ENCODE results near the gene CSF3. TPM values are rescaled to one million over a fixed set of nuclear protein-coding genes. Genes with fewer than 3 reads are reported as not detected.

CSF3 gene
- total RNA-seq, 1 experiment from 2014 or later, result not detected

- RAD21 ChIA-PET (ENCODE audit: low non-redundant PET in 1 of 2, low total read pairs in 2 of 2, uncharacterized antibody in 2 of 2, unreplicated experiment in 2 of 2), result no interaction called here
Measured at GRCh38 chr17:39981766-39982375, 33.4 kb upstream of the CSF3 start.

More at GRCh38 chr17:39981766-39982375, 33.4 kb upstream of the CSF3 start:
- H3K27ac ChIP-seq (ENCODE audit: low read depth, low read length), result peak overlapping the region; percentile 94; the same call in 1 of the 2 replicates
- TF ChIP-seq ELF1 (IDR thresholded peaks at IDR 0.05; ENCODE audit: borderline replicate concordance, low read depth), result no peak
- TF ChIP-seq TCF7L2 (IDR thresholded peaks at IDR 0.05; ENCODE audit: borderline replicate concordance, extremely low read depth, insufficient read depth, insufficient read length), result no peak
- no peak for TF ChIP-seq ZBTB33 (IDR thresholded peaks at IDR 0.05; ENCODE audit: extremely low read depth, insufficient replicate concordance, low read length)
- no peak for TF ChIP-seq FOSL1 (IDR thresholded peaks at IDR 0.05; ENCODE audit: low read depth)
- TF ChIP-seq POLR2AphosphoS5 (IDR thresholded peaks at IDR 0.05; ENCODE audit: low read depth, low read length), result no peak
- no peak for TF ChIP-seq CTCF (IDR thresholded peaks at IDR 0.05 in 2 of 3, conservative IDR thresholded peaks at IDR 0.05 in 1 of 3; ENCODE audit: borderline replicate concordance in 1 of 3, insufficient read depth in 1 of 3, low read depth in 2 of 3, low read length in 2 of 3)
- no peak for TF ChIP-seq EZH2phosphoT487 (IDR thresholded peaks at IDR 0.05; ENCODE audit: borderline replicate concordance)
- no peak for TF ChIP-seq JUND (IDR thresholded peaks at IDR 0.05)
- no peak for TF ChIP-seq ZNF274 (IDR thresholded peaks at IDR 0.05; ENCODE audit: low read depth, low read length)
- TF ChIP-seq CBX3 (IDR thresholded peaks at IDR 0.05; ENCODE audit: low read depth), result no peak
- TF ChIP-seq SIN3A (IDR thresholded peaks at IDR 0.05; ENCODE audit: low read depth), result no peak
- TF ChIP-seq REST (IDR thresholded peaks at IDR 0.05; ENCODE audit: low read depth), result no peak
- TF ChIP-seq SP1 (IDR thresholded peaks at IDR 0.05; ENCODE audit: low read depth), result no peak
- no peak for TF ChIP-seq POLR2A (IDR thresholded peaks at IDR 0.05; ENCODE audit: borderline replicate concordance, extremely low read depth, insufficient read depth, insufficient read length)
- no peak for TF ChIP-seq SRF (IDR thresholded peaks at IDR 0.05; ENCODE audit: low read depth)
- TF ChIP-seq ATF3 (IDR thresholded peaks at IDR 0.05), result no peak
- no peak for TF ChIP-seq ZFX (IDR thresholded peaks at IDR 0.05)
- no peak for TF ChIP-seq EGR1 (IDR thresholded peaks at IDR 0.05; ENCODE audit: low read depth)
- TF ChIP-seq EZH2 (IDR thresholded peaks at IDR 0.05), result no peak
- no peak for TF ChIP-seq YY1 (IDR thresholded peaks at IDR 0.05; ENCODE audit: extremely low read depth, insufficient replicate concordance, low read depth, low read length)
- peaks cover 13 to 25% of the 10 kb centered on the region in 2 experiments; a peak in 3 of 4 replicates for H3K4me1 ChIP-seq (ENCODE audit: control insufficient read depth in 1 of 2, insufficient read depth in 2 of 2, low read length in 2 of 2)
- no peak overlapping the region for H2AFZ ChIP-seq (ENCODE audit: low read depth, low read length, poor library complexity, severe bottlenecking)
- H3K9me3 ChIP-seq (ENCODE audit: control insufficient read depth in 1 of 2, insufficient read depth in 1 of 2, low read depth in 1 of 2, low read length in 2 of 2), result no peaks in the 10 kb centered on the region
- H3K9me2 ChIP-seq (ENCODE audit: insufficient read depth), result no peaks in the 10 kb centered on the region
- peaks cover 50% of the 10 kb centered on the region for H3K79me2 ChIP-seq (ENCODE audit: insufficient read depth, low read length)
- DNase-seq (ENCODE audit: low read depth, low spot score) (no peak), ATAC-seq (no peak)
- ChIA-PET CTCF (interaction anchor here (0.6 kb wide), 1 partner anchor 56 kb away, joined by 3 read pairs; no protein-coding TSS in a partner anchor), POLR2A (no interaction called here)
- peaks cover 15% of the 10 kb centered on the region; the same call in 1 of the 2 replicates for H4K20me1 ChIP-seq (ENCODE audit: insufficient read depth)
- H3K36me3 ChIP-seq (ENCODE audit: control insufficient read depth in 1 of 2, insufficient read depth in 2 of 2, low read length in 2 of 2), result peaks cover 17 to 32% of the 10 kb centered on the region in 2 experiments; a peak in 3 of 4 replicates
- no peaks in the 10 kb centered on the region for H3K27me3 ChIP-seq (ENCODE audit: insufficient read depth, low read length)
- peak overlapping the region; percentile 98 for H3K9ac ChIP-seq (ENCODE audit: low read length)
- peak overlapping the region; percentile 90 to 100 for H3K4me3 ChIP-seq (replicated peaks in 1 of 2; ENCODE audit: low read depth in 1 of 2, low read length in 2 of 2)
- intact Hi-C loops (cut with micrococcal nuclease), result loop anchor here (5.0 kb wide), 2 partner anchors 110 to 360 kb away; no protein-coding TSS in a partner anchor
- BruUV-seq (replicated peaks), result no TSS peak
- peak overlapping the region; percentile 96 for H3K4me2 ChIP-seq (ENCODE audit: low read length)

Measured in HCT116 (cell line).